GM19397 (cell line): Measurements from ENCODE around the gene NFIA.

Experiments used
- ATAC-seq: cut with Tn5 transposase; IDR thresholded peaks from one replicate; pipeline ENCODE4 v1.9.1; 2021; ENCODE audit warnings: mild to moderate bottlenecking, moderate library complexity; ENCODE audit not compliant: unreplicated experiment

Gene NFIA

DNA sequence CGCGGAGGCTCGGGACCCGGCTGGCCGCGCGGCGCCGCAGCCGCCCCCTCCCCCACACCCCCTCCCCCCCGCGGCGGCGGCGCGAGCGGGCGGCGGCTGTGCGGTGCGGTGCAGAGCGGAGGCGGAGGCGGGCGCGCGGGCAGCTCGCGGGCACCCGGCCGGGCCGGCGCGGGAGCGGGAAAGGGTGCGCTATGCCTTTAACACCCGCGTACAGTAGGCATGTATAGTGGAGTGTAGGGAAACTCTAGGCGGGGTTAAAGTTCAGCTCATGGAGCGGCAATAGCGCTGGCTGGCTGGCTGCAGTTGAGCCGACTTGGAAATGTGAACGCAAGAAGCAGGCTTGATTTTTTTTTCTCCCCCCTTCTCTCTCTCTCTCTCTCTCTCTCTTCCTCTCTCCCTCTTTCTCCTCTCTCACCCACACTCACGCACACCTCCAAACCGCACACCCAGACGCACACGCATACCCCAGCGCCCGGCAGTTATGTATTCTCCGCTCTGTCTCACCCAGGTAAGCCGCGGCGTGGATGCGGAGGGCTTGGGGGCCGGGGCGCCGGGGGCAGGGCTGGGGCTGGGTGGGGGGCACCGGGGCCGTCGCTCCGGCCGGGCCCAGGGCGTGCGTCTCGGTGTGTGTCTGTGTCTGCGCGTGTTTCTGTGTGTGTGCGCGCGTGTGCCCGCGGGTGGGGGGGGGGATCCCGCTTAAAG lies at the start of gene NFIA:
NFIA (plus strand) TSS at position 251 of the 702 bp plus-strand sequence.
- ATAC-seq = no peak

GRCh38 chr1:61035880-61036279 lies 46.5 kb upstream of the NFIA start:
- ATAC-seq = no peak

- ATAC-seq = peak; percentile 12
Observed at GRCh38 chr1:61042466-61043009, 39.8 kb upstream of the NFIA start.

- ATAC-seq = peak; percentile 82
Observed at GRCh38 chr1:61043010-61043820, 39.1 kb upstream of the NFIA start.

DNA sequence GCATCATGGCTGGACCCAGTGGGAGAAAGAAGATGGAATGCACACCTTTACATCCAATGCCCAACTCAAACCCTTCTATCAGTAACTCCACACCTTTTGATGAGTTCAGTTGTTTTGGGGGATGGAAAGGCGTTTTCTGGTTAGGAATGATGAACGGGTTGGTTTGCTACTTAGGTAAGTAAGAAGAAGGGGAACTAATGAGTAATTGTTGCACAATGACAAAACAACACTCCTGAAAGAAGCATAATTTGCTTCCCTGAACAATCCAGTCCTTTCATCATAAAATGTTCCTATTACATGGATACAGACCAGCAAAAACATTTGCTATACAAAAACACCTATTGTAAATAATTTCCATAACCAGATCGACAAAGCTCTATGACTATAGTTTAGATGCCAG lies 35.9 kb upstream of the NFIA start:
- ATAC-seq = no peak

- no peak for ATAC-seq
Observed at GRCh38 chr1:61047061-61047460, 35.3 kb upstream of the NFIA start.

DNA sequence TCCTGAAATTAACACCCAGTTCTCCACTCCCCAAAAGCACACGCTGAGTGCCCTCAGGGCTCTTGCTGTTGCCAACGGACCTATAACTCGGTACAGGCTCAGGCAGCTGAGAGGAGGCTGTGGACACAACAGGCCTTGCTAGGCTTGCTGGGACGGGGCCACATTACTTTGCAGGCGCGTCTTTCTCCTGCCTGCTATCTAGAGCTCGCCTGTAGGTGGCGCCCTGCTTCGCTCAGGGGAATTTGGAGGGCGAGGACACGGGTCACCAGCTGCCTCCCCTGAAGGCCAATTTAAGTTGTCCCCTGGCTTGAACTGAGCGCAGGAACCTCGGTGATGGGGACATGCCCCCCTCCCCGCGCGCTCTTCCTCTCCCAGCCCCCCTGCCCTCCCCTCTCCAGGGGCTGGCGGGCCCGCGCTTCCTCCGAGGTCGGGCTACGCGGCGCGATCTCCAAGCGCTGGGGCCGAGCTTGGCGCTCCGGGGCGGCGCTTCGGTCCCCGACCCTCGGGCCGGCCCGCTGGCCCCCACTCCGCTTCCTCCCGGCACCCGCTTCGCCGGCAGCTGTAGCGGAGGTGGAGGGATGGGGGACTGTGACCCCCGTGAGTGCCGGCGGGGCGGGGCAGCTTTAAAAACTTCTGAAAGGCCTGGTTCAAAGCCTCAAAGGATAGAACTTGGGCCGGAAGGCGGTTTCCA lies 32.4 kb upstream of the NFIA start:
- peak; percentile 67 for ATAC-seq

GRCh38 chr1:61050541-61051442 lies 31.6 kb upstream of the NFIA start:
- ATAC-seq = no peak

DNA sequence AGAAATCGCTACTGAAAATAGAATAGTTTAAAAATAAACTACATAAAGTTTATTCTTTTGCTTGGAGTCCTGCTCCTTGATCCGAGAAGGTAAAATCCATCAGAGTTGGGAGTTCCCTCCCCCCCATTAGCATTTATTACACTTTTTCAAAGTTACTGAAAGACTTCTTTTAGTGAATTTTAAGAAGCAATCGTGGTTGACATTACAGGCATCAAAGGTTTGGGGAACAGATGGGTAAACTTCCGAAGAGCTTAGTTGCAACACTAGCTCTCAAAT lies 31.0 kb upstream of the NFIA start:
- ATAC-seq = no peak

GRCh38 chr1:61051719-61052394 lies 30.5 kb upstream of the NFIA start:
- ATAC-seq = no peak

DNA sequence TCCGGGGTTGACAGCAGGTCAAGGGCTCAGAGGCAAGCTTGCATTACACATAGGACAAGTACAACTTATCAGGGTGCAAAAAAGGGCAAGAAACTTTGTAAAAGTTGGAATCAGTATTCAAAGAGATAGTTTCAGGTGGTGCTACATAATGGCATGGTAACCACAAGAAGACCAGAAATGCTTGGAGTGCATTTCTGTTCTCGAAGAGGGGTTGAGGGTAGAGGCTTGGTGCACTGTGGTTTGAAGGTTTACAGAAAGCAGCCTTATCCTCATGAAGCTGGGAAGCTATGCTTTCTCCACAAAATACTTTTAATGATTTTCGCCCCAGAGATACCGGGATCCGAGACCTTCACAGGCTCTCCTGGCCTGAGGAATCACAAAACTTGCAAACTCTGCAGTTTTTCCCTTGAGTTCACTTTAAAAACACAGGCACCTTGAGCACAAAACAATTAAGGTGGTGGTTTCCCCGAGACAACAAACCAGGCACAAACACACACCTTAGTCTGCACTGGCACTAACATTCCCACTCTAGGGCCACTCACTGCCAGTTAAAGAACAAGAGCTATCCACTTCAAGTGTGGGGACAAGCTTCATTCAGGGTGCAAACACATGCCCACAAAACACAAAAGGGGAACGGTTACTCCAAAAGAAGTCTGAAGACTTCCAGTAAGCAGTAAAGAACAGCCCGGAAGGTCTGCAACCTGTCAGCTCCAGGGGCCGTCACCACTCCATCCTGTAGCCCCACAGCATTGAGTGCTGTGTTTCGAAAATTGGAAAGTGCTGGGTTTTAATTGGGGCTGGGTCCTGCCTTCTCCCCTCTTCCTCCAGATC lies 29.8 kb upstream of the NFIA start:
- ATAC-seq = no peak

DNA sequence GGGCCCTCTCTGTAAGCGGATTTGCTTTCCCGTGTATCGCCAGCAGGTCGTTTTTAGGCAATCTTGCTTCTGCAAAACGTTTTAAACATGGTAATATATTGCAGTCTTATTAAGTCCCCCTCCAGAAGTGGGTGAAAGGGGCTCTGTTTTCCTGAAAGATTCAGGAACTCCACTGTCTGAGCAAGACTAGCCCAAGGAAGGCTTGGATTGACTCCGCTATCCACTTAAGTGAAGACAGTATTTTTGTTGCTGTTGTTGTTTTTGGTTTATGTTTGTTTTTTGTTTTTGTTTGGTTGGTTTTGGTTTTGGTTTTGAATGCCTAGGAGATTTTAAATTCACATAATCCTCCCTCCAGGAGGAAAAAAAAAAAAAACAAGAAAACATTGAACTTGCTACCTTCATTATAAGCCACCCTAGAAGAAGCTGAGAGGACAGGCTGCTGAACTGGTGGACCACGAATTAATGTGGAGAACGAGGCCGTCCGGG lies 29.1 kb upstream of the NFIA start:
- ATAC-seq = no peak

GRCh38 chr1:61053712-61054600 lies 28.4 kb upstream of the NFIA start:
- ATAC-seq = no peak

- no peak for ATAC-seq
Observed at GRCh38 chr1:61054601-61054993, 27.8 kb upstream of the NFIA start.

DNA sequence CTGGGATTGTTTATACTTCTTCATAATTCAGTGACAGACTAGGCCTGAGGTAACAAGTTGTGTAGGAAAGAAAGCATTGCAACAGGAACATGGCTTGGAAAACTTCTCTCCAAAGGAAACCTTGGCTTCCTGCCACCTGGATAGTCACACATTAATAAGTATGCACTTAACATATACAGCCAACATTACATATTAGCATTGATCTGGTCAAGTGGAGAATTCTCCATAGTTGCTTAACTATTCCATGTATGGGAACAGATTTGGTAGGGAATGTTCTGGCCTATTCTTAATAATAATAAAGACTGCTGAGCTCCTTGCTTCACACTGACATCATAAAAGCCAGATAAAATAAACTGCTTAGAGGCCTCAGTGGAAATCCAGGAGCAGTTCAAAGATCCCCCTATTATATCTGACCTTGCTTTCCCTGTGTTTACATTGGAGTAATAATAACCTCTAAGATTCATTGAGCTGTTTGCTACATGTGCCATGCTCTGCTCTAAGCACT lies 27.2 kb upstream of the NFIA start:
- no peak for ATAC-seq

- no peak for ATAC-seq
Observed at GRCh38 chr1:61056196-61056572, 26.2 kb upstream of the NFIA start.

GRCh38 chr1:61056573-61057439 lies 25.6 kb upstream of the NFIA start:
- no peak for ATAC-seq
